Spleen (tissue), 11 donors: Measurements from ENCODE around the gene AHNAK2. TPM values are rescaled to one million over a fixed set of nuclear protein-coding genes. Genes with fewer than 3 reads are reported as not detected.

ENCODE experiments used
- DNase-seq: peaks from one replicate; pipeline ENCODE4 v3.0.0-alpha.2; 2020
- H3K27ac ChIP-seq, 8 donors: fragments of 200-600 bp; sonication (generic) in 7 of 8; 1 replicate in 4 of 8; 2 replicates in 4 of 8; pipeline versions ENCODE4 v1.5.0 to v1.8.0; 2016 to 2021; ENCODE audit warnings: inconsistent platforms in 4 of 8, mild to moderate bottlenecking in 4 of 8, moderate library complexity in 1 of 8
- H3K27me3 ChIP-seq, 7 donors: fragments of 200-600 bp; sonication (generic) in 6 of 7; replicated peaks in 1 of 7; 1 replicate in 4 of 7; 2 replicates in 3 of 7; pipeline versions ENCODE4 v1.5.0 to v1.8.0; 2016 to 2021; ENCODE audit warnings: inconsistent platforms in 3 of 7, mild to moderate bottlenecking in 1 of 7
- H3K36me3 ChIP-seq, 6 donors: fragments of 200-600 bp; sonication (generic) in 5 of 6; 1 replicate in 4 of 6; 2 replicates in 2 of 6; pipeline versions ENCODE4 v1.5.0 to v1.8.0; 2016 to 2021; ENCODE audit warnings: inconsistent platforms in 2 of 6
- H3K4me1 ChIP-seq, 6 donors: fragments of 200-600 bp; sonication (generic) in 5 of 6; 1 replicate in 3 of 6; 2 replicates in 3 of 6; pipeline versions ENCODE4 v1.5.0 to v1.8.0; 2016 to 2021; ENCODE audit warnings: inconsistent platforms in 3 of 6
- H3K4me3 ChIP-seq, 8 donors: fragments of 200-600 bp; sonication (generic) in 7 of 8; 1 replicate in 4 of 8; 2 replicates in 4 of 8; pipeline versions ENCODE4 v1.5.0 to v1.8.0; 2016 to 2021; ENCODE audit warnings: inconsistent platforms in 4 of 8, mild to moderate bottlenecking in 4 of 8, moderate library complexity in 2 of 8
- H3K9me3 ChIP-seq, 8 donors: fragments of 200-600 bp; sonication (generic) in 7 of 8; 1 replicate in 4 of 8; 2 replicates in 4 of 8; pipeline versions ENCODE4 v1.5.0 to v1.8.0; 2016 to 2021; ENCODE audit warnings: inconsistent platforms in 4 of 8
- POLR2A ChIP-seq, 3 donors: fragments of 450-650 bp; IDR thresholded peaks; one replicate each; pipeline ENCODE4 v1.5.1; 2017; ENCODE audit warnings: antibody characterized with exemption in 3 of 3, mild to moderate bottlenecking in 1 of 3
- POLR2AphosphoS5 ChIP-seq, 3 donors: sonication (generic); formaldehyde crosslinking; IDR thresholded peaks; one replicate each; pipeline ENCODE4 v1.5.1; 2017; ENCODE audit warnings: antibody characterized with exemption in 3 of 3
- WGBS, 5 donors: extraction: QIAGEN DNeasy Blood & Tissue Kit in 3 of 5; methylation state at CpG; one replicate each; pipeline versions ENCODE4 v1.1.5 to v1.1.7; 2013 to 2018; 5-methylcytosine and 5-hydroxymethylcytosine counted together
- intact Hi-C: fragments of 100-400 bp; cut with DNase I; formaldehyde crosslinking; loops from one replicate; pipeline ENCODE4 v1.15.0; 2023; ENCODE audit warnings: low total_unique reads
- polyA plus RNA-seq, 3 donors: library from polyadenylated mRNA; stranded (reverse); fragments of 200-250 nt; gene quantifications; one replicate each; pipeline ENCODE4 v1.2.1, GENCODE V29; 2013
- total RNA-seq, 7 donors: library from RNA; depleted of rRNA in 3 of 7; stranded (reverse); fragments of >200 nt in 3 of 7; fragmentation: NEBNext Ultra II Directional in 4 of 7; extraction: Animal tissue kit (Norgen Biotek cat#: 25700) in 4 of 7; gene quantifications; one replicate each; pipeline versions ENCODE4 v1.1.0 to v1.2.1, GENCODE V29; 2016 to 2021
- TF ChIP-seq, protein P1 (sequence below), 11 experiments: fragments of 200-600 bp in 7 of 11; fragments of 450-650 bp in 4 of 11; sonication (generic) in 4 of 11; IDR thresholded peaks in 8 of 11; conservative IDR thresholded peaks in 3 of 11; 1 replicate in 7 of 11; 2 replicates in 4 of 11; pipeline versions ENCODE4 v1.4.0 to v1.8.0; 2016 to 2021; ENCODE audit warnings: antibody characterized with exemption in 11 of 11, inconsistent platforms in 4 of 11, mild to moderate bottlenecking in 1 of 11
- donor health status: healthy with polysubstance abuse.
- donor health status: DM: no; HTN: no; CAD: no; lungs with moderate emphysema.
- donor health status: DM: no; HTN: no; CAD: no.
- donor health status: Bipolar disorder and iron deficiency.
- donor health status: healthy.
- donor health status: DM: no; HTN: no; CAD: no.
- donor health status: DM: yes; HTN: yes; CAD: no.

The AHNAK2 gene
- total and polyA plus RNA-seq, 10 donors, result 0.26 to 1.3 (median 0.71) TPM

DNA sequence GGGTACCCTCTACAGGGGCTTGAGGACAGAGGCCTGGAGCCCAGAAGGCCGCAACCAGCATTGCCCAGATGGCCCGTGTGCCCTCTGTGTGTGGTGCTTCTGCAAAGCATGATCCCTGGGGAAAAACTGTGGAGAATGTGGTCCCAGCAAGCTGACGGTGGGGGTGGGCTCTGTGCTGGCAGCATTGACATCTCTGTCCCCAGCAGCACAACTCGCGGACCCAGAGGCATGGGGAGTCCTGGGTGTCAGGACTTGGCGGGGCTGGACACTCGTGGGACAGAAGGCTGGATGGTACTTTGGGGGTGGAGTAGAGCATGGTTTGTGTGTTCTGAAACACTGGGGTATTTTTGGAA, 11.8 kb upstream of the AHNAK2 start:
- TF ChIP-seq POLR2AphosphoS5 (IDR thresholded peaks at IDR 0.05) (no peak), POLR2A (IDR thresholded peaks at IDR 0.05) (no peak)
- TF ChIP-seq, protein P1, sequence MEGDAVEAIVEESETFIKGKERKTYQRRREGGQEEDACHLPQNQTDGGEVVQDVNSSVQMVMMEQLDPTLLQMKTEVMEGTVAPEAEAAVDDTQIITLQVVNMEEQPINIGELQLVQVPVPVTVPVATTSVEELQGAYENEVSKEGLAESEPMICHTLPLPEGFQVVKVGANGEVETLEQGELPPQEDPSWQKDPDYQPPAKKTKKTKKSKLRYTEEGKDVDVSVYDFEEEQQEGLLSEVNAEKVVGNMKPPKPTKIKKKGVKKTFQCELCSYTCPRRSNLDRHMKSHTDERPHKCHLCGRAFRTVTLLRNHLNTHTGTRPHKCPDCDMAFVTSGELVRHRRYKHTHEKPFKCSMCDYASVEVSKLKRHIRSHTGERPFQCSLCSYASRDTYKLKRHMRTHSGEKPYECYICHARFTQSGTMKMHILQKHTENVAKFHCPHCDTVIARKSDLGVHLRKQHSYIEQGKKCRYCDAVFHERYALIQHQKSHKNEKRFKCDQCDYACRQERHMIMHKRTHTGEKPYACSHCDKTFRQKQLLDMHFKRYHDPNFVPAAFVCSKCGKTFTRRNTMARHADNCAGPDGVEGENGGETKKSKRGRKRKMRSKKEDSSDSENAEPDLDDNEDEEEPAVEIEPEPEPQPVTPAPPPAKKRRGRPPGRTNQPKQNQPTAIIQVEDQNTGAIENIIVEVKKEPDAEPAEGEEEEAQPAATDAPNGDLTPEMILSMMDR (IDR thresholded peaks at IDR 0.05 in 8 of 11, conservative IDR thresholded peaks at IDR 0.05 in 3 of 11), result no peak
- Histone ChIP-seq H3K36me3 (peaks cover 0 to 27% (median 3%) of the 10 kb centered on the region in 6 donors), H3K4me3 (no peak overlapping the region), H3K27me3 (no peaks in the 10 kb centered on the region), H3K4me1 (peaks cover 5 to 23% (median 14%) of the 10 kb centered on the region in 6 donors), H3K9me3 (no peaks in the 10 kb centered on the region), H3K27ac (no peak overlapping the region)
- intact Hi-C loops, result no loop called here
- DNase-seq, result peak; percentile 62
- WGBS, 5 donors, result 84 to 89% (median 87%) methylated on average over 5 to 7 of the region's 7 CpGs

DNA sequence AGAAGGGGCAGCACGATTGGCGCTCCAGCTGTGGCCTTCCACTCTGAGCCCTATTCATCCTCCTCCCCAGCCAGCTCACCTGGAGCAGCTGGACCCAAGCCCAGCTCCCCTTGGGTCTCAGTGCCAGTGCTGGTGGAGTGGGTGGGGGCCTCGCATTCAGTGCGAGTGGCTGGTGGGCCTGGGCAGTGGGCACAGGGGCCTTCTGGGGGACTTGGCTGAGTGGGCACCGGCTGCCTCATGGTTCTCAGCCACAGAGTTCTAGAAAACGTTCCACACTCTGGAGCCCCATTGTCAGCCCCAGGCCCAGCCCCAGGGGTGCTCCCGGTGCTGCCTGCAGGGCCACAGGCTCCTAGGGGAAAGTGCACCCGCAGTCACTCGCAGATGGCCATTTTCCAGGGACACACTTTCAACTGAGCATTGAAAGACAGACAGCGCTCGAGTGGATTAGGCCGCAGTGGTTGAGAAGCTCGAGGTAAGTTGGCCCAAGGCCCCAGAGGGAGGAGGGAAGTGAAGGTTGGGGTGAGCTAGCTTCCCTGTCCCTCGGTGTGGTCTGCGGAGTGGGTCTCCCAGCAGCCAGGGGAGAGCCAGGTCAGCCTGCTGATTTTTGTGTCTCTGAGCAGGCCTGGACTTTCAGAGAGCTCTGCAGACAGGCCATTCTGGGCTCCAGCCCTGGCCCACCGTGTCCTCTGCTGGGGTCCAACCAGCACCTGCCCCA, 11.2 kb upstream of the AHNAK2 start:
- Histone ChIP-seq H3K9me3 (no peaks in the 10 kb centered on the region), H3K36me3 (peaks cover 0 to 22% (median 3%) of the 10 kb centered on the region in 6 donors), H3K27me3 (no peaks in the 10 kb centered on the region), H3K27ac (no peak overlapping the region), H3K4me3 (no peak overlapping the region), H3K4me1 (peaks cover 5 to 25% (median 15%) of the 10 kb centered on the region in 6 donors)
- DNase-seq, result peak; percentile 70
- TF ChIP-seq, protein P1 (IDR thresholded peaks at IDR 0.05 in 8 of 11, conservative IDR thresholded peaks at IDR 0.05 in 3 of 11), result no peak
- no peak for TF ChIP-seq POLR2AphosphoS5 (IDR thresholded peaks at IDR 0.05)
- WGBS, 5 donors, result 88 to 94% (median 91%) methylated on average over 14 to 16 of the region's 16 CpGs
- intact Hi-C loops, result no loop called here

DNA sequence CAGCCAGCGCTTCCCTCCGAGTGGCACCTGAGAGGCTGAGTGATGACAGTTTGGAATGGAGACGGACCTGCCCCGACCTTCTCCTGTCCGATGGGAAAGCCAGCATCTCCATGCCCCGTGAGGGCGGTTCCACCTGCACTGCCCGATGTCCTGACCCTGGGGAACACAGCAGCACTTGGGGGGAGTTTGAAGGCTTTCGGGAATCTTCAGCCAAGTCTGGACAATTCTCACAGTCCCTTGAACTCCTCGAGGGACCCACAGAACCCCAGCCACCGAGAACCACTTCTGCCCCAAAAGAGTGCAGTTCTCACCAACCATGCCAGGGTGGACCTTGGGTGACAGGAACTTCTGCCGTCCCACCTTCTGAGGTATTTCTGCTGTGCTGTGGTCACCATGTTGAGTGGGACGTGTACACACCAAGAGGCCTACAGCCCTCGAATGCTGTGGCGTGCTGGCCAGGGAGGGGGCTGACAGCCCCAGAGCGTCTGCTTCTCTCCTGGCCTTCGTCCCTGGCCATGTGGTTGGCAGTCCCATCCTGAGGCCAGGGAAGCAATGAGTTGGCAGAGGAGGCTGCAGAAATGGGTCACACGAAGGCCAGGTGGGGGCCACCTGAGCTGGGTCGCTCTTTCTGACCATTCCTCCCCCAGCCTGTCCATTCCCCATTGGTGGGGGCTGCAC, 8.5 kb upstream of the AHNAK2 start:
- Histone ChIP-seq H3K4me1 (peaks cover 5 to 25% (median 15%) of the 10 kb centered on the region in 6 donors), H3K36me3 (no peaks in the 10 kb centered on the region), H3K27ac (peak overlapping the region in 1 of 8 donors; percentile 86), H3K4me3 (peak overlapping the region; percentile 66 to 93 (median 84)), H3K9me3 (no peaks in the 10 kb centered on the region), H3K27me3 (no peaks in the 10 kb centered on the region)
- DNase-seq, result peak; percentile 74
- intact Hi-C loops, result no loop called here
- WGBS, 5 donors, result 62 to 73% (median 65%) methylated on average over 5 to 19 of the region's 19 CpGs
- TF ChIP-seq POLR2A (IDR thresholded peaks at IDR 0.05) (no peak), POLR2AphosphoS5 (IDR thresholded peaks at IDR 0.05) (no peak)
- TF ChIP-seq, protein P1 (IDR thresholded peaks at IDR 0.05 in 8 of 11, conservative IDR thresholded peaks at IDR 0.05 in 3 of 11), result no peak
